Panc1 (cell line): Measurements from ENCODE around the gene EVA1C. TPM values are rescaled to one million over a fixed set of nuclear protein-coding genes. Genes with fewer than 3 reads are reported as not detected.

Experiments
- ATAC-seq: fragments of 200-7000 bp; cut with Tn5 transposase; 2 replicates; pipeline ENCODE4 v1.9.1; 2020; ENCODE audit warnings: mild to moderate bottlenecking, moderate library complexity
- BruUV-seq: library from RNA; stranded (reverse); fragments of 400-500 nt; replicated peaks from 2 replicates; lab custom pipeline; 2021; lab: Mats Ljungman, UMichigan
- CTCF ChIA-PET: fragments of 300-600 bp; sonication (Branson Sonifier 250); formaldehyde crosslinking; loops from one replicate; lab custom pipeline; 2022; ENCODE audit warnings: antibody characterized with exemption; lab: Charles Lee
- POLR2A ChIA-PET: fragments of 300-600 bp; sonication (Branson Sonifier 250); formaldehyde crosslinking; loops from one replicate; lab custom pipeline; 2022; ENCODE audit warnings: antibody characterized with exemption; lab: Charles Lee
- DNase-seq: peaks from one replicate; pipeline ENCODE4 v3.0.0-alpha.2; 2010; ENCODE audit warnings: low read depth, low spot score
- H3K27ac ChIP-seq: 2 replicates; pipeline ENCODE4 v1.5.1; 2011; ENCODE audit warnings: mild to moderate bottlenecking, low read length, inconsistent platforms
- H3K27me3 ChIP-seq: fragments of 200-500 bp; sonication (Bioruptor generic); 2 replicates; pipeline ENCODE4 v1.6.0; 2014; ENCODE audit warnings: low read length, inconsistent platforms; ENCODE audit not compliant: control insufficient read depth, insufficient read depth
- H3K36me3 ChIP-seq: fragments of 200-500 bp; sonication (Bioruptor generic); 2 replicates; pipeline ENCODE4 v1.5.1; 2014; ENCODE audit warnings: inconsistent platforms, mild to moderate bottlenecking, low read length, moderate library complexity; ENCODE audit not compliant: control insufficient read depth, insufficient read depth
- H3K4me1 ChIP-seq: 2 replicates; pipeline ENCODE4 v1.5.1; 2011; ENCODE audit warnings: inconsistent platforms, mild to moderate bottlenecking, low read length, moderate library complexity; ENCODE audit not compliant: control insufficient read depth, insufficient read depth
- H3K4me3 ChIP-seq, 2 experiments: 2 replicates each; pipeline ENCODE4 v1.5.1; 2011 to 2012; ENCODE audit warnings: low read depth in 2 of 2, low read length in 2 of 2, mild to moderate bottlenecking in 2 of 2, inconsistent platforms in 1 of 2, moderate library complexity in 1 of 2
- H3K9me3 ChIP-seq: fragments of 200-500 bp; sonication (Bioruptor generic); 2 replicates; pipeline ENCODE4 v1.5.1; 2014; ENCODE audit warnings: low read depth, mild to moderate bottlenecking, inconsistent platforms, low read length, moderate library complexity; ENCODE audit not compliant: control insufficient read depth, insufficient read depth
- POLR2AphosphoS5 ChIP-seq: IDR thresholded peaks from 2 replicates; pipeline ENCODE4 v1.6.1; 2012; ENCODE audit warnings: mild to moderate bottlenecking, low read depth, low read length, moderate library complexity
- SIN3A ChIP-seq: IDR thresholded peaks from 2 replicates; pipeline ENCODE4 v1.6.1; 2012; ENCODE audit warnings: low read depth, mild to moderate bottlenecking, low read length, moderate library complexity, borderline replicate concordance; ENCODE audit not compliant: insufficient read depth
- TCF7L2 ChIP-seq: IDR thresholded peaks from 2 replicates; pipeline ENCODE4 v1.6.1; 2011; ENCODE audit warnings: mild to moderate bottlenecking, low read depth, low read length, inconsistent platforms
- in situ Hi-C: cut with HindIII; loops from 2 replicates; pipeline ENCODE4 v1.10.0; 2016; ENCODE audit warnings: low sequenced_read_pairs, low pct_unique_long_range_greater_than_20kb
- intact Hi-C: fragments of 100-400 bp; cut with micrococcal nuclease; formaldehyde crosslinking; loops from one replicate; pipeline ENCODE4 v1.10.0; 2022; ENCODE audit not compliant: unreplicated experiment
- total RNA-seq: library from RNA; stranded (reverse); gene quantifications from one replicate; pipeline ENCODE4 v1.2.1, GENCODE V29; 2021; ENCODE audit not compliant: unreplicated experiment
- TF ChIP-seq, protein P1 (sequence below): fragments of 450-650 bp; IDR thresholded peaks from 2 replicates; pipeline ENCODE4 v1.5.1; 2017; ENCODE audit warnings: mild to moderate bottlenecking
- TF ChIP-seq, protein P2 (sequence below), 2 experiments: IDR thresholded peaks; 2 replicates each; pipeline ENCODE4 v1.6.1; 2011 to 2012; ENCODE audit warnings: low read depth in 2 of 2, control low read depth in 1 of 2, low read length in 1 of 2, mild to moderate bottlenecking in 1 of 2, moderate library complexity in 1 of 2; ENCODE audit not compliant: insufficient read depth in 1 of 2

Gene EVA1C
- total RNA-seq, 1 experiment from 2014 or later: 2.8 TPM

DNA sequence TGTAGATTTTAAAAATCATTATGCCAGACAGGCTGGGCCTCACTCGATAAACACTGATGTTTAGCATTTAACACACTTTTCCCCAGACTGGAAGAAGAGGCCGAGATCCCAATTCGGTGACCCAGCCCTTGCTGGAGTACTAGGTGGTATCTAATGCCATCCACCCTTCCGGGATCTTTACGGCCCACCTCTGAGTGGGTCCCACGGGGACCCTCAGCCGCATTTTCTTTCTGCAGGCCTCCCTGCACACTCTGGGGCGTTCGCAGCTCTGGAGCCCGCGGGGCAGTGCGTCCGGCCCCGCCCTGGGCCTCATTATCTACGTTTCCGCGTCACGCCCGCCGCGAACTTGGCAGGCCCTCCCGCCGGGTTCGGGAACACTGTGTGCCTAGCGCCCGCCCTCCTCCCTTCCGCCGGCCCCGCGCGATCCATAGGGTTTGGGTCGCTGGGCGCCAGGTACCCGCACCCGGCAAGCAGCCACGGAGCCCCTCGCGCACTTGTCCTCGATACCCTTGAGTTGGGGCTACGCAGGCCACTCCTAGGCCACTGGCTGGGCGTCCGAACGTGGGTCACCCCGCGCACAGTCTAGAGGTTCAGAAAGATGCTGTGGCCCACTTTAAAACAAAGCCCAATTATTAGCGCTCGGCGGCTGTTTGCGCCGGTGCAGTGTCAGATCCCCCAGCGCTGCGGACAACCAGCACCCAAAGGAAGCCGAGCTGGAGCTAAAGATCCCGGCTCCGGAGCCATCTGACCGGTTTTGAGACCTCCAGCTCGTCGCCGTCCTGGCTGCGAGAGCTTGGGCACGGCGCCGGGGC is 950 bp upstream of the EVA1C start:
- BruUV-seq: no TSS peak
- H3K27me3 ChIP-seq: peaks cover 2% of the 10 kb centered on the region; the same call in 1 of the 2 replicates
- in situ Hi-C loops (no loop called here), intact Hi-C loops (loop anchor here (5.0 kb wide), 1 partner anchor 151 kb away; no protein-coding TSS in a partner anchor)
- ChIA-PET CTCF (no interaction called here), POLR2A (no interaction called here)
- TF ChIP-seq, protein P1, sequence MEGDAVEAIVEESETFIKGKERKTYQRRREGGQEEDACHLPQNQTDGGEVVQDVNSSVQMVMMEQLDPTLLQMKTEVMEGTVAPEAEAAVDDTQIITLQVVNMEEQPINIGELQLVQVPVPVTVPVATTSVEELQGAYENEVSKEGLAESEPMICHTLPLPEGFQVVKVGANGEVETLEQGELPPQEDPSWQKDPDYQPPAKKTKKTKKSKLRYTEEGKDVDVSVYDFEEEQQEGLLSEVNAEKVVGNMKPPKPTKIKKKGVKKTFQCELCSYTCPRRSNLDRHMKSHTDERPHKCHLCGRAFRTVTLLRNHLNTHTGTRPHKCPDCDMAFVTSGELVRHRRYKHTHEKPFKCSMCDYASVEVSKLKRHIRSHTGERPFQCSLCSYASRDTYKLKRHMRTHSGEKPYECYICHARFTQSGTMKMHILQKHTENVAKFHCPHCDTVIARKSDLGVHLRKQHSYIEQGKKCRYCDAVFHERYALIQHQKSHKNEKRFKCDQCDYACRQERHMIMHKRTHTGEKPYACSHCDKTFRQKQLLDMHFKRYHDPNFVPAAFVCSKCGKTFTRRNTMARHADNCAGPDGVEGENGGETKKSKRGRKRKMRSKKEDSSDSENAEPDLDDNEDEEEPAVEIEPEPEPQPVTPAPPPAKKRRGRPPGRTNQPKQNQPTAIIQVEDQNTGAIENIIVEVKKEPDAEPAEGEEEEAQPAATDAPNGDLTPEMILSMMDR: no peak
- H3K9me3 ChIP-seq: no peaks in the 10 kb centered on the region
- no peaks in the 10 kb centered on the region for H3K36me3 ChIP-seq
- no peak overlapping the region for H3K27ac ChIP-seq
- ATAC-seq: peak; percentile 20; the same call in 1 of the 2 replicates
- no peak for DNase-seq
- H3K4me3 ChIP-seq: peak overlapping the region; percentile 43 to 58
- peaks cover 4% of the 10 kb centered on the region; the same call in 1 of the 2 replicates for H3K4me1 ChIP-seq

DNA sequence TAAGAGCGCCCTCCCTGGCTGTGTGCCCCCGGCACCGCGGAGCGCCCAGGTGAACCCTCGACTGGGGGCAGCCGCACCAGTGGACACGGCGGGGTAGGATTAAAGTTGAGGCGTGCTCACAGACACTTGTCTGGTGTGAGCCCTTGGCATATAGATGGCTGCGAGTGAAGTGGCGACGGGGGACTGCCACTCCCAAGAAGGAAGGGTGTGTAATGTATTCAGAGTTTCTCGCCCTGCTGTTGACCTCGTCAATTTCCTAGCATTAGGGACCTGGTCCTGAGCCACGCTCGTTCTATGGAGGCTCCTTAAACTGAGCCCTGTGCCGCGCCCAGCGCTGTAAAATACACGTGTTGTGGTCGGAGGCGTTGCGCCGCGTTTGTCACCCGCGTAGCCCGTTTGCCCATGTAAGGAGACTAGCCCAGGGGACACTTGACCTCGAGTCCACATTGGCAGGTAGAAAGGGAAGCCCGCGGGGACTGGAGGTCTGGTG is 554 bp downstream of the EVA1C start:
- peaks cover 2% of the 10 kb centered on the region; the same call in 1 of the 2 replicates for H3K27me3 ChIP-seq
- ChIA-PET CTCF (interaction anchor here (0.6 kb wide), 1 partner anchor 52 kb away, joined by 3 read pairs; no protein-coding TSS in a partner anchor), POLR2A (no interaction called here)
- BruUV-seq: no TSS peak
- DNase-seq (no peak), ATAC-seq (peak; percentile 56)
- no peak overlapping the region for H3K27ac ChIP-seq
- TF ChIP-seq, protein P1: peak; percentile 6; the same call in 1 of the 2 replicates
- no peak for TF ChIP-seq POLR2AphosphoS5
- H3K4me3 ChIP-seq: peak overlapping the region; percentile 43 to 58
- no peaks in the 10 kb centered on the region for H3K9me3 ChIP-seq
- intact Hi-C loops (loop anchor here (5.0 kb wide), 1 partner anchor 149 kb away; no protein-coding TSS in a partner anchor), in situ Hi-C loops (no loop called here)
- no peaks in the 10 kb centered on the region for H3K36me3 ChIP-seq
- H3K4me1 ChIP-seq: peaks cover 4% of the 10 kb centered on the region; the same call in 1 of the 2 replicates

DNA sequence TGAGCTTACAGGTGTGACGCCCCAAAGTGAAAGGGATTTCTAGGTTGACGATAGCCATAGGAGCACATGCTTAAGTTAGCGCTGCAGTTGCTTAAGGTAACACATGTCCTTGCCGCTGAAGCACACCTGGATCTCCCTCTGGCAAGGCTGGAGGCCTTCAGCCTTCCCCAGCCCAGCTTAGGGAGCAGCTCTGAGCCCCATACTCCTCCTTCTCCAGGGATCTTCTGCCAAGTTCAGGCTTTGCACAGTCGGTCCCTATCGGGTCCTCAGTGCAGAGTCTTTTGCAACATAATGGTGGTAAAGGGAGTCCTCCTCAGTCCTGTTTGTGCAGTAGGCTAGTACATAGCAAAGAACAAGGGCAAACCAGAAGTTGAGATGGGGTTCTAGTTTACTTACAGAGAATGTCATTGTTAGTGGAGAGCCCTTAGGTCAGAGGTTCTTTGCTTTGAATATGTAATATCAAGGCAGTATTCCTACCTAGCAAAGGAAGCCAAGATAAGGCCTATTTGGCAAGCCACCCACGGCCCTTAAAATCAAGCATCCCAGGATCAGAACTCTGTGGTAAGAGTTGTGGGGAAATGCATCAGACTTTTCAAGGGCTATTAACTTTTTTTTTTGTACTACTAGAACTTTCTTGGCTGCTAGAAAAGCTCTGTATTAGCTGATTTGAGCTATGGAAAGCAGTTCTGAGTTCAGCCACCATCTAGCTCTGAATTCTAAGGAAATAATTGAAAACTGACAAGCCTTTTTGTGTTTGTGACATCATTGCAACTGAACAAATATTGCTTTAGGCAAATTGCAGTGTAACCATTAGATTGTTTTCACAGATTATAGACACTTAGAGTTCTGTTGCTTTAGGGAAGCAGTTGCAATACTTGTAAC is 1.4 kb downstream of the EVA1C start:
- TF ChIP-seq, protein P2, sequence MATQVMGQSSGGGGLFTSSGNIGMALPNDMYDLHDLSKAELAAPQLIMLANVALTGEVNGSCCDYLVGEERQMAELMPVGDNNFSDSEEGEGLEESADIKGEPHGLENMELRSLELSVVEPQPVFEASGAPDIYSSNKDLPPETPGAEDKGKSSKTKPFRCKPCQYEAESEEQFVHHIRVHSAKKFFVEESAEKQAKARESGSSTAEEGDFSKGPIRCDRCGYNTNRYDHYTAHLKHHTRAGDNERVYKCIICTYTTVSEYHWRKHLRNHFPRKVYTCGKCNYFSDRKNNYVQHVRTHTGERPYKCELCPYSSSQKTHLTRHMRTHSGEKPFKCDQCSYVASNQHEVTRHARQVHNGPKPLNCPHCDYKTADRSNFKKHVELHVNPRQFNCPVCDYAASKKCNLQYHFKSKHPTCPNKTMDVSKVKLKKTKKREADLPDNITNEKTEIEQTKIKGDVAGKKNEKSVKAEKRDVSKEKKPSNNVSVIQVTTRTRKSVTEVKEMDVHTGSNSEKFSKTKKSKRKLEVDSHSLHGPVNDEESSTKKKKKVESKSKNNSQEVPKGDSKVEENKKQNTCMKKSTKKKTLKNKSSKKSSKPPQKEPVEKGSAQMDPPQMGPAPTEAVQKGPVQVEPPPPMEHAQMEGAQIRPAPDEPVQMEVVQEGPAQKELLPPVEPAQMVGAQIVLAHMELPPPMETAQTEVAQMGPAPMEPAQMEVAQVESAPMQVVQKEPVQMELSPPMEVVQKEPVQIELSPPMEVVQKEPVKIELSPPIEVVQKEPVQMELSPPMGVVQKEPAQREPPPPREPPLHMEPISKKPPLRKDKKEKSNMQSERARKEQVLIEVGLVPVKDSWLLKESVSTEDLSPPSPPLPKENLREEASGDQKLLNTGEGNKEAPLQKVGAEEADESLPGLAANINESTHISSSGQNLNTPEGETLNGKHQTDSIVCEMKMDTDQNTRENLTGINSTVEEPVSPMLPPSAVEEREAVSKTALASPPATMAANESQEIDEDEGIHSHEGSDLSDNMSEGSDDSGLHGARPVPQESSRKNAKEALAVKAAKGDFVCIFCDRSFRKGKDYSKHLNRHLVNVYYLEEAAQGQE (IDR thresholded peaks at IDR 0.05; ENCODE audit: insufficient read depth in 1 of 2, low read depth in 2 of 2, low read length in 1 of 2): no peak
- no peak for TF ChIP-seq POLR2AphosphoS5
- no peak for TF ChIP-seq SIN3A
- TF ChIP-seq, protein P1: no peak
- TF ChIP-seq TCF7L2: no peak
- no peaks in the 10 kb centered on the region for H3K9me3 ChIP-seq
- intact Hi-C loops (loop anchor here (5.0 kb wide), 1 partner anchor 148 kb away; no protein-coding TSS in a partner anchor), in situ Hi-C loops (no loop called here)
- ChIA-PET CTCF (no interaction called here), POLR2A (no interaction called here)
- H3K27me3 ChIP-seq: peaks cover 2% of the 10 kb centered on the region; the same call in 1 of the 2 replicates
- peak overlapping the region; percentile 43 to 58 for H3K4me3 ChIP-seq
- H3K4me1 ChIP-seq: peaks cover 4% of the 10 kb centered on the region; the same call in 1 of the 2 replicates
- no peaks in the 10 kb centered on the region for H3K36me3 ChIP-seq
- no peak overlapping the region for H3K27ac ChIP-seq
- BruUV-seq: no TSS peak
- ATAC-seq (peak; percentile 36), DNase-seq (no peak)
